ENCODE data around the gene COTL1.
"Not testable (repeated sequence)": the region's sequence is repeated elsewhere in the genome, so short reads cannot be mapped to it uniquely, and the experiment has no call there.

The COTL1 gene

GRCh38 chr16:84643180-84643583, 25.3 kb upstream of the COTL1 start:
- no peak for DNase-seq (ENCODE audit: low spot score)

- DNase-seq (ENCODE audit: low spot score), result no peak
These were observed 23.9 kb upstream of the COTL1 start for GRCh38 chr16:84641643-84642358.

GRCh38 chr16:84640145-84640544, 22.3 kb upstream of the COTL1 start:
- DNase-seq (ENCODE audit: low spot score), result no peak

DNA sequence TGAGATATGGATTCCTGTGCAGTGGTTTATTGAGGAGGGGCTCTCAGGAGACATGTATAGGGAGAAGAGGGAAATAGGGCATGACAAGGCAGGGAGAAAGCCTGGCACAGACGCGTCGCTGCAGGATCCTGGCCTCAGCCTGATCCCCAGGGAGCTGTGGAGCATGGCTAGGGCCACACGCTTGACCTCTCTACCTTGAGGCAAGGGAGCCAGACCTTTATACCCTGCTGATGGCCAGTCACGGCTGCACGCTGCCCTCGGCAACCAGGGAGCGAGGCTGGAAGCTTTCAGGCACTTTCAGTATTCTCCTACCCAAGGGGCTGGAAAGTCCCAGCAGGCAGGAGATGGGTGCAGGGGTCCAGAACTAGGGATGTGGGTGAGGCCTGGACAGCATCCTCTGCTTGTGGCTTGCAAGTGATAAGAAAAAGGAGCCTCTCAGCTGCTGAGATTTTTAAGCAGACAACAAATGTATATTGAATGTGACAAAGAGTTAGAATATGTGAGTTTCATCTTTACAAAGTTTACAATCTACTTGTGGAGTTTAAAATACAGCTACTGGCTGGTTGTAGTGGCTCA, 20.4 kb upstream of the COTL1 start:
- DNase-seq (ENCODE audit: low spot score), result no peak

DNA sequence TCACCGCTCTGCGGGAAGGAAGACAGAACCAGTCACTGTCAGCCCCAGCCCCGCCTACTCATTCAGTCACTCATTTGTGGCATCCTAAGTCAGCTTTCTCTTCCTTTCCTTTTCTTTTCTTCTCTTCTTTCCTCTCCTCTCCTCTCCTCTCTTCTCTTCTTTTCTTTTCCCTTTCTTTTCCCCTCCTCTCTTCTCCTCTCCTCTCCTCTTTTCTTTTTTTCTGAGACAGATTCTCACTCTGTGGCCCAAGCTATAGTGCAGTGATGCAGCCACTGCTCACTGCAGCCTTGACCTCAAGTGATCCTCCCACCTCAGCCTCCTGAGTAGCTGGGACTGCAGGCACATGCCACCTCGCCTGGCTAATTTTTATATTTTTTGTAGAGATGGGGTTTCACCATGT, 19.8 kb upstream of the COTL1 start:
- DNase-seq (ENCODE audit: low spot score), result no peak

DNA sequence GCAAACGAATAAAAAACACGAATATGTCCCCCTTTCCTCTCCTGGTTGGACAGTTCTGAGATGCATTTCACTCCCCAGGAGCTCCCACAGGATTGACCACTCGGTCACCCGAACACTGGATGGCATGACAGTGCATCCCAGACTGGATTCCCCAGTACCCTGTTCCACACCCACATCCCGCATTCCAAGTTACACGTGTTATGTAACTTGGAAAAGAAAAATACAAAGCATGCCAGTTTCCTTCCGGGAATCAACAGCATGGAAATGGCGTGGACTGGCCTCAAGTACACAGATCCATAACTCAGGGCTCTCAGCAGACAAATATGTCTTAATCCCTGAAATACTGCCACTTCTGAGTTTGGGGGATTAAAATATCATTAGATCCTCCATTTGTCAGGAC, 17.8 kb upstream of the COTL1 start:
- no peak for DNase-seq (ENCODE audit: low spot score)

DNA sequence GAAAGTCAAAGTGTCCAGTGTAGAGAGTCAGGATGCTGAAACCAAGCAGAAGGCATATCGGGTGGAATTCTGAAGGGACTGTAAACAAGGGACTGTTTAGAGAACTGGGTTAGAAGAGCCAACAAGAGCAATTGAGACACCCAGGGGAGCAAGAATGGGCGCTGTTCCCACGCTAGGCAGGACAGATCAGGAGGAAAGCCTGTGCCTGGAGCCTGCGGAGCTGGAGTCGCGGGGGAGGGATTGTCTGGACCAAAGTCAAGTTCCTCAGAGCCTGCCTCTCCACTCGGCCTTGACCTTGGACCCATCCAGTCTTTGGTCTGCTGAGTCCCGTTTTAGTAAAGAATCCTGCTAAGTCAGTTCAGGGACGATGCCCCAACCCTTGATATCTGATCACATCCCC, 15.7 kb upstream of the COTL1 start:
- no peak for DNase-seq (ENCODE audit: low spot score)

GRCh38 chr16:84632862-84633261, 15.0 kb upstream of the COTL1 start:
- DNase-seq (ENCODE audit: low spot score), result not testable (repeated sequence)

DNA sequence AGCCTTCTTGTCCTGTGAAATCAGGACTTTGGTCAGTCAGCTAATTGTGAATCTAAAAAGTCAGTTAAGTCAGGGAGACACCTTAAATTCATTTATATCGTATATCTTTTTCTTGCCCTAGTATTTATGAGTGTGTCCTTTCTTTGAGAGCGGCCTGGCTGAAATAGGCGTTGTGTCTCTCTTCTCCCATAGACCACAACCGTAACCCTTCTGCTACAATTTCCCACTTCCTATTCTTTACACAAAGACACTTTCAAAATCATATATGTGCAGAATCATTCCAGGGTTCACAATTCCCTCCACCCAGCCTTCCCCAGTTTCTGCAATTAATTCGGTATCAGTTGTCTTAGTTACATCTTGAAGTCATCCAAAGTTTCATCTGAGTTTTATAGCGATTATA, 14.0 kb upstream of the COTL1 start:
- no peak for DNase-seq (ENCODE audit: low spot score)

DNA sequence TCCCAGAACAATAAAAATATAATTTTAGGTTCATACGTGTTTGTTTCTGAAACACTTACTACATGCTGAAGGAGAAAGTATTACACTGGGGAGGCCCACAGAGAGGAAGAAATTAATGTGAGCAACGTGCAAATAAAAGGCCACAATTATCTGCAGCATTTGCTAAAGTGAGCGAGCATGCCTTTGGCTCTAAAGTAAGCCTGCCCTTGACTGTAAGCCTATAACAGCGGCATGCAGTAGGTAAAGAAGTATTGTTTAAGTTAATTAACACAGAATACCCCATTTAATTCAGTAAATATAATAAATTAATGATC, 13.2 kb upstream of the COTL1 start:
- no peak for DNase-seq (ENCODE audit: low spot score)

- no peak for DNase-seq (ENCODE audit: low spot score)
These were observed 12.7 kb upstream of the COTL1 start for GRCh38 chr16:84630446-84631152.

DNA sequence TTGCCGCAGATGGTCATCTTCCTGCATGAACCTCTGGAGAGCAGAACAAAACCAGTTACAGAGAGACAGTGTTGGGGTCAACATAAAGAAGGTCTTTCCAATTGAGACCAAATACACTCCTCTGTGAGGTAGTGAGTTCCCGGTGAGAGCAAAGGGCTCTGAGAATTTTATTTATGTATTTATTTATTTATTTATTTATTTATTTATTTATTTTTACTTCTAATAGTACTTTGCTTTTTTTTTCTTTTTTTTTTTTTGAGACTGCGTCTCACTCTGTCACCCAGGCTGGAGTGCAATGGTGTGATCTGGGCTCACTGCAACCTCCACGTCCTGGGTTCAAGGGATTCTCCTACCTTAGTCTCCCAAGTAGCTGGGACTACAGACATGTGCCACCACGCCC, 12.1 kb upstream of the COTL1 start:
- DNase-seq (ENCODE audit: low spot score), result no peak

DNA sequence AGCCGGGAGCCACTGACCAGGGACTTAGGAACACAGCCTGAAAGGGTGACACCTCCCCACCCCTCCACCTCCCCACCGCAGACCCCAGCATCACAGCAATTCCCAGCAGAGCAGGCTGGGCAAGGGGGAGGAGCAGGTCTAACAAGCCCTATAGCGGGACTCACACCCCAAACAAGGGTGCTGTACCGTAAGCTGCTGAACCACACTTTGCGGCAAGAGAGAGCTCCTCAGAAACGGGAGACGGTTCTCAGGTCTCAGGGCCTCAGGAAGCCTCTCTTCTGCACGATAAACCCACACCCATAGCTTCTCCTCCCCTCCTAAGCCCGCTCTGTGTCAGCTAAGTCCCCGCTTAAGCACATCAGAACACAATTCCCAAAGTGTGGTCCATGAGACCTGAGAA, 11.7 kb upstream of the COTL1 start:
- no peak for DNase-seq (ENCODE audit: low spot score)

GRCh38 chr16:84628226-84628731, 10.4 kb upstream of the COTL1 start:
- DNase-seq (ENCODE audit: low spot score), result no peak

GRCh38 chr16:84625556-84625955, 7.7 kb upstream of the COTL1 start:
- no peak for DNase-seq (ENCODE audit: low spot score)

DNA sequence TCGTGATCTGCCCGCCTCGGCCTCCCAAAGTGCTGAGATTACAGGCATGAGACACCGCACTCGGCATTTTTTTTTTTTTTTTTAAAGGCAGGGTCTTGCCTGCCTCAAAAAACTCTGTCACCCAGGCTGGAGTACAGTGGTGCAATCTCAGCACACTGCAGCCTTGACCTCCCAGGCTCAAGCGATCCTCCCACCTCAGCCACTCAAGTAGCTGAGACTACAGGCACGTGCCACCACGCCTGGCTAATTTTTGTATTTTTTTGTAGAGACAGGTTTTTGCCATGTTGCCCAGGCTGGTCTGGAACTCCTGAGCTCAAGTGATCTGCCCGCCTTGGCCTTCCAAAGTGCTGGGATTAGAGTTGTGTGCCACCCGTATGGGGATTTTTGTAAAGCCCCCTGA, 3.0 kb upstream of the COTL1 start:
- DNase-seq (ENCODE audit: low spot score), result not testable (repeated sequence)

DNA sequence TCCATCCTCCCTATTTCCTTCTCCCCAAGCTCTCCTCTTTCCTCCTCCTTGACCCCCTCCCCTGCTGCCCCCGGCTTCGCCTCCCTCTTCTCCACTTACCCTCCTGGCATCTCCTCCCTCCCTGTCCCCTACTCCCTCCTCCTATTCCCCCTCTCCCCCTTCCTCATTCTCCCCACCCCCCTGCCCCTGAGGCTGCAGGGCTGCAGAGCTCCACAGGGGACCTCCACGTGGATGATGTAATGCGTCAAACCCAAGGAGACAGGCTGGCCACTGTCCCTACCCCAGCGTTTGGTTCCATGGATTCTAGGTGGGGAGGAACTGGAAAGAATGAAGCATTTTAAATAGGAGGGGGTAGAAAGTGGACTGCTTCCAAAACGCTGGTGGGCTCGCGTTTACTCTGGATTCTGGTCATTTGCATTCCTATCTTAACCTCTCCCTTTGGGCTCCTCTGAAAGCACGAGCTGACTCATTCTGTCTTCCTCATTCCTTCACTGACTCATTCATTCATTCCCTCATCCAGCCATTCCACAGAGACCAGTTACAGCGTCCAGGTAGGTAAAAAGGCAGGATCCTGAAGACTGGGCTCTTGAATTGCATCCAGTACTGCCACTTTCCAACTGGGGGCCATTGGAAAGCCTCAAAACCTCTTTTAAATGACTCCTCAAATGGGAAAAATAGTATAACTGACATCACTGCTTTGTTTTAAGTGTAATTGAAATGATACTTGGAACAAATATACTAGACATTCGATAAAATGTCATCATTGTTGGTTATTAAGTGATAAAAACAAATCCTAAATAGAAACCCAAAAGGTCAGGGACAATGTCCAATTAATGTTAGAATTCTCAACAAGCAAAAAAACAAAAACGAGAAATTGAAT, 943 bp upstream of the COTL1 start:
- DNase-seq (ENCODE audit: low spot score), result no peak

GRCh38 chr16:84617041-84617790, 662 bp downstream of the COTL1 start:
- DNase-seq (ENCODE audit: low spot score), result peak; percentile 54

- peak; percentile 58 for DNase-seq (ENCODE audit: low spot score)
These were observed 1.4 kb downstream of the COTL1 start for GRCh38 chr16:84616515-84616914.

- no peak for DNase-seq (ENCODE audit: low spot score)
These were observed 2.7 kb downstream of the COTL1 start for GRCh38 chr16:84614968-84615813.

DNA sequence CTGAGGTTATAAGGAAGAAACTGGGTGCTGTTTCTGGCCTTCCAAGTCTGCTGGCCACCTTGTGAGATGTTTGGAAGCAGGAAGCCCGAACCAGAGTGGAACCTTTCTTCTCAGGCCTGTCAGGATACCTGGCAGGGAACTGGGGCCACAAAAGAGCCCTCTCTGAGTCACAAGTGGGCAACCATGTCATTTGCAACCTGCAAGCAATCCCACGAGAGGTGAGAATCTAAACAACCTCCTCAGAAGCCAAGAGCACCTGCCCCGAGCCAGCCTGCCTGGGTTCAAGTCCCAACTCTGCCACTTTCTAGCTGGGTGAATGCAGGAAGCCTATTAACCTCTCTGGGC, 3.3 kb downstream of the COTL1 start:
- DNase-seq (ENCODE audit: low spot score), result no peak

Measured in germinal center (tissue), 1 donor.